Measurements from ENCODE around the gene ATG16L1.

Gene ATG16L1

DNA sequence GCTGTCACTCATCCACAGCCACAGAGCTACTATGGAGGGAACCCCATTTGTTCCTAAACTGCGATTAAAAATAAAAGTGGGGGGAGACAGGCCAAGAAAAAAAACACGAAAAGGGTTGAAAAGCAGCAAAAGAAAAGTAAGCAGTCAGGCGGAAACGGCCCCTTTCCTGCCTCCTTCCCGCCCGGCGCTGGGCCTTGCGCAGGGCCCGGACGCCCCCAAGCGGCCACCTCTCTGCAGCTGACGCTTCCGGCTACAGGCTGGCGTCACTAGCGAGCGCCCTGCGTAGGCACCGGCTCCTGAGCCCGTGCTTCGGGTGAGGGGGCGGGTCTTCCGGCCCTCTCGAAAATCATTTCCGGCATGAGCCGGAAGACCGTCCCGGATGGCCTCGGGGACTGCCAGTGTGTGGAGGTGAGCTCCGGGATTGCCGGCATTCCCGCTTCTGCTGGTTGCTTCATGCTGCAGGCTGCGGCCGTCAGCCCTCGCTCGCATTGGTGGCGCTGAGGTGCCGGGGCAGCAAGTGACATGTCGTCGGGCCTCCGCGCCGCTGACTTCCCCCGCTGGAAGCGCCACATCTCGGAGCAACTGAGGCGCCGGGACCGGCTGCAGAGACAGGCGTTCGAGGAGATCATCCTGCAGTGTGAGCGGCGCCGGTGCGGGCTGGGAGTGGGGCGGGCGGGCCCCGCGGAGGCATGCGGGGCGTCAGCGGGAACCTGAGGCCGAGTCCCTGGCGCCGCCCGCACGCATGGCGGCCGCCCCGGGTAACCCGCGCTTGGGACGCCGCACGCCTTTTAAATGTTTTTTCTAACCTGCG lies at the start of gene ATG16L1:
Gene ATG16L1, plus strand, starts transcription at position 368 of the 811 bp plus-strand sequence. Its CDS starts 155 bp downstream, at position 523.
- H3K4me3 ChIP-seq (ENCODE audit: low read depth, low read length): peak within 1 kb of the TSS; percentile 94
- TF ChIP-seq, protein P1, sequence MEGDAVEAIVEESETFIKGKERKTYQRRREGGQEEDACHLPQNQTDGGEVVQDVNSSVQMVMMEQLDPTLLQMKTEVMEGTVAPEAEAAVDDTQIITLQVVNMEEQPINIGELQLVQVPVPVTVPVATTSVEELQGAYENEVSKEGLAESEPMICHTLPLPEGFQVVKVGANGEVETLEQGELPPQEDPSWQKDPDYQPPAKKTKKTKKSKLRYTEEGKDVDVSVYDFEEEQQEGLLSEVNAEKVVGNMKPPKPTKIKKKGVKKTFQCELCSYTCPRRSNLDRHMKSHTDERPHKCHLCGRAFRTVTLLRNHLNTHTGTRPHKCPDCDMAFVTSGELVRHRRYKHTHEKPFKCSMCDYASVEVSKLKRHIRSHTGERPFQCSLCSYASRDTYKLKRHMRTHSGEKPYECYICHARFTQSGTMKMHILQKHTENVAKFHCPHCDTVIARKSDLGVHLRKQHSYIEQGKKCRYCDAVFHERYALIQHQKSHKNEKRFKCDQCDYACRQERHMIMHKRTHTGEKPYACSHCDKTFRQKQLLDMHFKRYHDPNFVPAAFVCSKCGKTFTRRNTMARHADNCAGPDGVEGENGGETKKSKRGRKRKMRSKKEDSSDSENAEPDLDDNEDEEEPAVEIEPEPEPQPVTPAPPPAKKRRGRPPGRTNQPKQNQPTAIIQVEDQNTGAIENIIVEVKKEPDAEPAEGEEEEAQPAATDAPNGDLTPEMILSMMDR (IDR thresholded peaks at IDR 0.05; ENCODE audit: low read depth, low read length, missing control alignments): peak; percentile 93
- H3K27ac ChIP-seq: peak within 1 kb of the TSS; percentile 22
- in situ Hi-C loops (cut with HindIII; ENCODE audit: low pct_ligation_motif_present, low sequenced_read_pairs): no loop called here
- no peaks in the 10 kb centered on the region for H3K36me3 ChIP-seq (replicated peaks)
- H3K27me3 ChIP-seq (replicated peaks): no peaks in the 10 kb centered on the region
- DNase-seq: peak; percentile 89

DNA sequence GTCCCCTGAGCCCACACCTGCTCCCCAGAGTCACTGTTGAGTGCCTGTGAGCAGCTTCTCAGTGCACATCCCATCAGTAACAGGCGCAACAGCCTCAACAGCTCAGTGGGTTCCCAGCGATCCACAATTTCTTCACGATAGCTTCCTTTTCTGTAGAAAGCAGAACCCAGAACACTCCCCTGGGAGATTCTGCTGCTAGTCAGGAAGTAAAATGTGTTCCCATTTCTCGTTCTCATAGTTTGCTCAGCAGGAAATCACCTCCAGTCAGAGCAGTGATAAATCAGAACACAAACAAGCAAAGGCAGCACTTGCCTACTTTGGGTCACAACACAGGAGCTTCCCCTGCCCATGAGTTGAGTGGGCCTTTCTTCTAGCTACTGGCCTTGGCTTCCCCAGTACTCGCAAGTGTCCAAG lies 48.9 kb upstream of the ATG16L1 start:
- H3K36me3 ChIP-seq (replicated peaks): no peaks in the 10 kb centered on the region
- H3K27ac ChIP-seq: no peak overlapping the region
- in situ Hi-C loops (cut with HindIII; ENCODE audit: low pct_ligation_motif_present, low sequenced_read_pairs): no loop called here
- DNase-seq: no peak
- TF ChIP-seq, protein P1 (IDR thresholded peaks at IDR 0.05; ENCODE audit: low read depth, low read length, missing control alignments): no peak
- H3K4me3 ChIP-seq (ENCODE audit: low read depth, low read length): no peak overlapping the region
- H3K27me3 ChIP-seq (replicated peaks): no peaks in the 10 kb centered on the region

DNA sequence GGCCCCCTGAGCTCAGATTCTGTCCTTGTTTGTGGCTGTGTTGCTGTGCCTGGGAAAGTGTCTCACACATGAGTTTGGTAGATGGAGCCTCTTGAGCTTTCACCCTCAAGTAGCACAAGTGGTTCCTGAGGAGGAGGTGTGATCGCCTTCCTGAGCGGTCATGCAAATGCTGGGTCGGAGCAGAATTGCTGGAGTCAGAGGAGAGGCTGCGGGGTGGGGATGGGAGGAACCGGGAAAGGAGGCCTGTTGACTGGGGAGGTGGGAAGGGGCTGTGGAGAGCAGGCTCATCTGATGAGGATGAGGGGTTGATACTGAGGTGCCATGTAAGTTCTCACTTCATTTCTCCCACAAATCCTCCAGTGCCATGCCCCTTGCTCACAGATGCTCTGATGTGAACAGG lies 48.4 kb upstream of the ATG16L1 start:
- TF ChIP-seq, protein P1 (IDR thresholded peaks at IDR 0.05; ENCODE audit: low read depth, low read length, missing control alignments): no peak
- Histone ChIP-seq H3K27me3 (replicated peaks) (no peaks in the 10 kb centered on the region), H3K4me3 (ENCODE audit: low read depth, low read length) (no peak overlapping the region), H3K36me3 (replicated peaks) (no peaks in the 10 kb centered on the region), H3K27ac (no peak overlapping the region)
- in situ Hi-C loops (cut with HindIII; ENCODE audit: low pct_ligation_motif_present, low sequenced_read_pairs): no loop called here
- no peak for DNase-seq

DNA sequence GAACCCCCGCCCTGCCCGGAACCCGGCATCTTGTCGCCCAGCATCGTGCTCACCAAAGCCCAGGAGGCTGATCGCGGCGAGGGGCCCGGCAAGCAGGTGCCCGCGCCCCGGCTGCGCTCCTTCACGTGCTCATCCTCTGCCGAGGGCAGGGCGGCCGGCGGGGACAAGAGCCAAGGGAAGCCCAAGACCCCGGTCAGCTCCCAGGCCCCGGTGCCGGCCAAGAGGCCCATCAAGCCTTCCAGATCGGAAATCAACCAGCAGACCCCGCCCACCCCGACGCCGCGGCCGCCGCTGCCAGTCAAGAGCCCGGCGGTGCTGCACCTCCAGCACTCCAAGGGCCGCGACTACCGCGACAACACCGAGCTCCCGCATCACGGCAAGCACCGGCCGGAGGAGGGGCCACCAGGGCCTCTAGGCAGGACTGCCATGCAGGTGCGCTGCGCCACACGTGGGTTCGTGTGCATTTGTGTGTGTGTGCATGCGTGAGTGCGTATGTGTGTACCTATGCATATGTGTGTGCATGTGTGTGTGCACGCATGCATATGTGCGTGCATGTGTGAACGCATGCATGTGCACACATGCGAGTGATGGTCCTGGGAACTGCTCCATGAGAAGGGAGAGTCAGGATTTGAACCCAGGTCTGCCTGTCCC lies 47.1 kb upstream of the ATG16L1 start:
- Histone ChIP-seq H3K36me3 (replicated peaks) (no peaks in the 10 kb centered on the region), H3K4me3 (ENCODE audit: low read depth, low read length) (no peak overlapping the region), H3K27ac (no peak overlapping the region), H3K27me3 (replicated peaks) (no peaks in the 10 kb centered on the region)
- TF ChIP-seq, protein P1 (IDR thresholded peaks at IDR 0.05; ENCODE audit: low read depth, low read length, missing control alignments): no peak
- in situ Hi-C loops (cut with HindIII; ENCODE audit: low pct_ligation_motif_present, low sequenced_read_pairs): no loop called here
- DNase-seq: no peak

DNA sequence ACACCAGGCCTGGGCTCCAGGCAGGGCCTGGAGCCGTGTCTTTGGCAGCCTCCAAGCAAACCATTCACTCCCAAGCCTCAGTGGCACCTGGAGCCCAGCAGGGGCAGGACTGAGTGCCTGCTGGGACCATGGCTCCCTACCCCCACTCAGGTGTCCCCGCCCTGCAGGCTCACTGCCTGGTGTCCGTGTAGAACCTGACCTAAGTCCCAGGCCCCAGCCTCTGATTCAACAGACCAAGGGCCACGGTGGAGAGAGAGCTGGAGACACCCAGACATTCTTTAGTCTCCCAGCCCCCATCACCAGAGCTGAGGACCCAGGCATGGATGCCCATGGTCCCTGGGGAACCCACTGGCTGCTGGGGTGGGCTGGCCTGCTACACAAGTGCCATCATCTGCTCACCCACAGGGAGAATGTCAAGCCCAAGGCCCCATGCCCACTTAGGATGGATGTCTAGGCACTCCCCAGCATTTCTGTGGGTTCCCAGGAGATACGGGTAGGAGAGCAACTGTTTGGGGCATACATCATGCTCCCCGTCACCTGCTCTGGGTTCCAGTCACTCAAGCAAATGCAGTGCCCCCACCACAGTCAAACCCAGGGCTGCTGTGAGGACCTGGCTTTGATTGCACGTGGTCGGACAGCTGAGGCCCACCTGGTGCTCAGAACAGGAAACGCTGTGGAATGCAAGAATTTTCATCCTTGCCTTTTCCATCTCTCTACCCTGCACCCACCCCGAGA lies 42.9 kb upstream of the ATG16L1 start:
- no peaks in the 10 kb centered on the region for H3K36me3 ChIP-seq (replicated peaks)
- TF ChIP-seq, protein P1 (IDR thresholded peaks at IDR 0.05; ENCODE audit: low read depth, low read length, missing control alignments): no peak
- no peak for DNase-seq
- H3K27me3 ChIP-seq (replicated peaks): no peaks in the 10 kb centered on the region
- no peak overlapping the region for H3K4me3 ChIP-seq (ENCODE audit: low read depth, low read length)
- H3K27ac ChIP-seq: no peak overlapping the region
- in situ Hi-C loops (cut with HindIII; ENCODE audit: low pct_ligation_motif_present, low sequenced_read_pairs): no loop called here
